Measurements from ENCODE around the gene DHDDS.
"Not testable (repeated sequence)": the region's sequence is repeated elsewhere in the genome, so short reads cannot be mapped to it uniquely, and the experiment has no call there.

- not testable (repeated sequence) for TF ChIP-seq ZNF701 (tag by site-specific recombination; IDR thresholded peaks at IDR 0.05); CTCF (tag by site-specific recombination; IDR thresholded peaks at IDR 0.05); ZNF132 (tag by site-specific recombination; IDR thresholded peaks at IDR 0.05; ENCODE audit: borderline replicate concordance); ZNF140 (tag by site-specific recombination; IDR thresholded peaks at IDR 0.05); ATF2 (tag by site-specific recombination; IDR thresholded peaks at IDR 0.05; ENCODE audit: low read depth); MZF1 (tag by site-specific recombination; IDR thresholded peaks at IDR 0.05; ENCODE audit: borderline replicate concordance); ZNF274 (IDR thresholded peaks at IDR 0.05; ENCODE audit: low read length); ZNF274 (tag by site-specific recombination; IDR thresholded peaks at IDR 0.05; ENCODE audit: borderline replicate concordance)
Measured at GRCh38 chr1:26515836-26516235, 83.7 kb downstream of the DHDDS start.

All from HEK293 (cell line).